ENCODE data around the gene KIF1C. TPM values are rescaled to one million over a fixed set of nuclear protein-coding genes. Genes with fewer than 3 reads are reported as not detected.

KIF1C gene
- total and polyA plus RNA-seq, 9 of the 15 experiments (the other 6 are each of a cell fraction or from before 2014, with no cell fraction given) = 0.38 to 68.4 (median 25.1) TPM

- no peak for TF ChIP-seq ZBTB33 (CRISPR knock-in tag; IDR thresholded peaks at IDR 0.05)
- no peak for TF ChIP-seq MAFF (IDR thresholded peaks at IDR 0.05; ENCODE audit: low read length)
- no peak for TF ChIP-seq FOXO4 (CRISPR knock-in tag; IDR thresholded peaks at IDR 0.05)
- no peak for TF ChIP-seq RBFOX2 (IDR thresholded peaks at IDR 0.05; ENCODE audit: low read depth, low read length)
- TF ChIP-seq MAZ (CRISPR knock-in tag; conservative IDR thresholded peaks at IDR 0.05 in 1 of 2, IDR thresholded peaks at IDR 0.05 in 1 of 2) = no peak
- TF ChIP-seq KAT2B (IDR thresholded peaks at IDR 0.05; ENCODE audit: low read depth, low read length) = no peak
- TF ChIP-seq MEF2D (tag; conservative IDR thresholded peaks at IDR 0.05; ENCODE audit: low read depth) = no peak
- no peak for TF ChIP-seq TRIM25 (IDR thresholded peaks at IDR 0.05; ENCODE audit: borderline replicate concordance)
- no peak for TF ChIP-seq LCOR (CRISPR knock-in tag; IDR thresholded peaks at IDR 0.05)
- TF ChIP-seq TEAD2 (tag; IDR thresholded peaks at IDR 0.05) = no peak
These were observed 15.4 kb upstream of the KIF1C start (continued) for GRCh38 chr17:4982305-4982704.

Measured in K562 (cell line).